Mucosa of rectum (tissue), 2 donors: ENCODE results near the gene G6PD.
A peak's percentile ranks its signal among the peaks of the same experiment; 100 is the strongest.

Experiments
- H3K27ac ChIP-seq, 2 donors: one replicate each; pipeline ENCODE4 v1.7.0; 2013; ENCODE audit warnings: inconsistent platforms in 2 of 2, low read depth in 2 of 2, low read length in 2 of 2
- H3K27me3 ChIP-seq, 2 donors: one replicate each; pipeline ENCODE4 v1.7.0; 2013; ENCODE audit warnings: low read length in 2 of 2; ENCODE audit not compliant: control insufficient read depth in 2 of 2, insufficient read depth in 2 of 2
- H3K36me3 ChIP-seq, 2 donors: one replicate each; pipeline ENCODE4 v1.7.0; 2013; ENCODE audit warnings: low read length in 2 of 2; ENCODE audit not compliant: control insufficient read depth in 2 of 2, insufficient read depth in 2 of 2
- H3K4me1 ChIP-seq, 2 donors: one replicate each; pipeline ENCODE4 v1.7.0; 2013; ENCODE audit warnings: low read length in 2 of 2, mild to moderate bottlenecking in 1 of 2; ENCODE audit not compliant: control insufficient read depth in 2 of 2, insufficient read depth in 2 of 2
- H3K4me3 ChIP-seq, 2 donors: one replicate each; pipeline ENCODE4 v1.7.0; 2013; ENCODE audit warnings: low read length in 2 of 2
- H3K9ac ChIP-seq, 2 donors: one replicate each; pipeline ENCODE4 v1.7.0; 2013; ENCODE audit warnings: low read length in 2 of 2, low read depth in 1 of 2, mild to moderate bottlenecking in 1 of 2
- H3K9me3 ChIP-seq, 2 donors: one replicate each; pipeline ENCODE4 v1.7.0; 2013; ENCODE audit warnings: low read length in 2 of 2; ENCODE audit not compliant: control insufficient read depth in 2 of 2
- donor health status: healthy.
- donor health status: Normal muscosa, but diverticular disease.

Gene G6PD

GRCh38 chrX:154515090-154515965 lies 31.3 kb downstream of the G6PD start:
- Histone ChIP-seq H3K36me3 (no peaks in the 10 kb centered on the region), H3K9ac (peak overlapping the region; percentile 86 to 93), H3K9me3 (no peaks in the 10 kb centered on the region), H3K27ac (peak overlapping the region; percentile 95 to 98), H3K27me3 (no peaks in the 10 kb centered on the region), H3K4me3 (peak overlapping the region; percentile 74 to 80), H3K4me1 (peaks cover 7 to 14% of the 10 kb centered on the region in 2 donors)

- Histone ChIP-seq H3K4me3 (no peak overlapping the region), H3K36me3 (peaks cover 2 to 3% of the 10 kb centered on the region in 2 donors), H3K27me3 (no peaks in the 10 kb centered on the region), H3K9ac (no peak overlapping the region), H3K9me3 (peaks cover 0 to 2% of the 10 kb centered on the region in 2 donors), H3K27ac (no peak overlapping the region), H3K4me1 (peaks cover 7 to 14% of the 10 kb centered on the region in 2 donors)
Observed at GRCh38 chrX:154513716-154514115, 32.9 kb downstream of the G6PD start.

- no peak overlapping the region for H3K27ac ChIP-seq
Observed at GRCh38 chrX:154512879-154513553, 33.6 kb downstream of the G6PD start.

GRCh38 chrX:154511761-154512160 lies 34.9 kb downstream of the G6PD start:
- Histone ChIP-seq H3K9me3 (peaks cover 0 to 2% of the 10 kb centered on the region in 2 donors), H3K27ac (no peak overlapping the region), H3K4me1 (peaks cover 0 to under 1% of the 10 kb centered on the region in 2 donors), H3K4me3 (no peak overlapping the region), H3K27me3 (no peaks in the 10 kb centered on the region), H3K9ac (no peak overlapping the region), H3K36me3 (peaks cover 3 to 7% of the 10 kb centered on the region in 2 donors)

More at GRCh38 chrX:154512879-154513553, 33.6 kb downstream of the G6PD start:
- Histone ChIP-seq H3K36me3 (peaks cover 3% of the 10 kb centered on the region in 2 donors), H3K4me1 (peaks cover 4 to 11% of the 10 kb centered on the region in 2 donors), H3K27me3 (no peaks in the 10 kb centered on the region), H3K9ac (no peak overlapping the region), H3K4me3 (no peak overlapping the region), H3K9me3 (peaks cover 0 to 2% of the 10 kb centered on the region in 2 donors)

DNA sequence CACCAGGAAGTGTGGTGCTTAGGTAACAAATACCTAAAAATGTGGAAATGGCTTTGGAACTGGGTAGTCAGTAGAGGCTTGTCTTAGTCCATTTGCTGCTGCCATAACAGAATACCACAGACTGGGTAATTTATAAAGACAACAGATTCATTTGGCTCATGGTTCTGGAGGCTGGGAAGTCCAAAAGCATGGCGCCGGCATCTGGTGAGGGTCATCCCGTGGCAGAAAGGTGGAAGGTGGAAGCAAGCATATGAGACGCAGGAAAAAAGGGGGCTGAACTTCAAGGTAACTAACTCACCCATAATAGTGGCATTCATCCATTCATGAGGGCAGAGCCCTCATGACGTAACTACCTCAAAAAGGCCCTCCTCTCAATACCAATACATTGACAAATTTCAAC lies 37.2 kb downstream of the G6PD start:
- Histone ChIP-seq H3K9ac (no peak overlapping the region), H3K4me3 (no peak overlapping the region), H3K9me3 (peaks cover 0 to 2% of the 10 kb centered on the region in 2 donors), H3K36me3 (peaks cover 3 to 16% of the 10 kb centered on the region in 2 donors), H3K27ac (no peak overlapping the region), H3K27me3 (peaks cover 0 to 2% of the 10 kb centered on the region in 2 donors), H3K4me1 (no peaks in the 10 kb centered on the region)

DNA sequence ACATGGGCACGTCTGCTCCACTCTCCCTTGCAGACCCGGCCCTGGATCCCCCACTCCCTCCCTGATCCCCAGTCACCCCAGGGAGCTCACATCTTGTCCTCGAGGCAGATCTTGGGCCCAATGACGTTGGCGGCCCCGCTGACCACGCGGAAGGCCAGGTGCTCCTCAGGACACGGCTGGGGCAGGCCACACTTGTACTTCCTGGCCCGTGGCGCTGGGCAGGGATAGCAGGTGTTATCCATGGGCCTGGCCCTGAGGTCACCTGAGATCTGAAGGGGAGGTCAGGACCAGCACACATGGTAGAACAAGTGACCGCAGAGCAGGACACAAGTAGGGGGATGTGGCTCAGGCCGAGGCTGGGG lies 38.3 kb downstream of the G6PD start:
- Histone ChIP-seq H3K9ac (no peak overlapping the region), H3K27ac (no peak overlapping the region), H3K36me3 (peaks cover 3 to 16% of the 10 kb centered on the region in 2 donors), H3K4me3 (no peak overlapping the region), H3K9me3 (peaks cover 0 to 2% of the 10 kb centered on the region in 2 donors), H3K27me3 (peaks cover 0 to 2% of the 10 kb centered on the region in 2 donors), H3K4me1 (no peaks in the 10 kb centered on the region)

- H3K9me3 ChIP-seq, result peaks cover 0 to 2% of the 10 kb centered on the region in 2 donors
Observed at GRCh38 chrX:154507673-154508383, 38.8 kb downstream of the G6PD start.

GRCh38 chrX:154506483-154507332 lies 39.9 kb downstream of the G6PD start:
- Histone ChIP-seq H3K4me1 (no peaks in the 10 kb centered on the region), H3K36me3 (peaks cover 3 to 16% of the 10 kb centered on the region in 2 donors), H3K9ac (no peak overlapping the region), H3K4me3 (no peak overlapping the region), H3K27me3 (peaks cover 0 to 2% of the 10 kb centered on the region in 2 donors), H3K9me3 (peaks cover 0 to 2% of the 10 kb centered on the region in 2 donors), H3K27ac (no peak overlapping the region)

More at GRCh38 chrX:154507673-154508383, 38.8 kb downstream of the G6PD start:
- no peak overlapping the region for H3K27ac ChIP-seq
- peaks cover 3 to 16% of the 10 kb centered on the region in 2 donors for H3K36me3 ChIP-seq
- H3K9ac ChIP-seq, result no peak overlapping the region
- H3K4me3 ChIP-seq, result no peak overlapping the region
- H3K27me3 ChIP-seq, result peaks cover 0 to 2% of the 10 kb centered on the region in 2 donors
- no peaks in the 10 kb centered on the region for H3K4me1 ChIP-seq

DNA sequence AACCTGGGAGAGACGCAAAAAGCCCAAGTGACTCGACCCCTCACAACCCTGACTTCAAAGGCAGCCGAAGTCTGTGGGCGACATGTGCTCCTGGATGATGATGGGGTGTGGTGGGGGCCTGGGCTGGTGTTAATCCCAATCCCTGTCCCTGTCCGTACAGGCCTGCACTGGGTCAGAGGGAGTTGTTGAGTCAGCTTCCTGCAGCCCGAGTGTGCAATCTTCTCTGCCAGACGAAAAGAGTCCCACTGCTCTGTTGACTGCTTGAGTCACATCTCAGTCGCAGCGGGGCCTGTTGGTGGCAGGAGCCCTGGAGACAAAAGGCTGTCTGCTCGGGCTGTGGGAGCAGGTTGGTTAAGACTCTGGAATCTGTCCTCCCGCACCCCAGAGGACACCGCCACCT lies 40.9 kb downstream of the G6PD start:
- H3K27me3 ChIP-seq, result peaks cover 0 to 2% of the 10 kb centered on the region in 2 donors
- no peak overlapping the region for H3K4me3 ChIP-seq
- no peaks in the 10 kb centered on the region for H3K4me1 ChIP-seq
- peaks cover 0 to 2% of the 10 kb centered on the region in 2 donors for H3K9me3 ChIP-seq
- no peak overlapping the region for H3K27ac ChIP-seq
- H3K36me3 ChIP-seq, result peaks cover 3 to 16% of the 10 kb centered on the region in 2 donors
- H3K9ac ChIP-seq, result no peak overlapping the region
